T-helper 9 cell (primary cell): ENCODE measurements around the gene BCAP31.
A peak's percentile ranks its signal among the peaks of the same experiment; 100 is the strongest.
"Not testable (repeated sequence)": the region's sequence is repeated elsewhere in the genome, so short reads cannot be mapped to it uniquely, and the experiment has no call there.

Experiments
- DNase-seq: peaks from one replicate; pipeline ENCODE4 v3.0.0-alpha.2; 2020

Gene BCAP31

GRCh38 chrX:153733651-153734240 lies 9.6 kb upstream of the BCAP31 start:
- DNase-seq, result no peak

- no peak for DNase-seq
These were observed 8.2 kb upstream of the BCAP31 start for GRCh38 chrX:153732401-153732800.

GRCh38 chrX:153731845-153732215 lies 7.6 kb upstream of the BCAP31 start:
- no peak for DNase-seq

GRCh38 chrX:153731117-153731844 lies 7.1 kb upstream of the BCAP31 start:
- no peak for DNase-seq

GRCh38 chrX:153730115-153730514 lies 5.9 kb upstream of the BCAP31 start:
- DNase-seq, result not testable (repeated sequence)

- DNase-seq, result no peak
These were observed 4.9 kb upstream of the BCAP31 start for GRCh38 chrX:153728951-153729631.

- DNase-seq, result no peak
These were observed 3.9 kb upstream of the BCAP31 start for GRCh38 chrX:153728095-153728494.

GRCh38 chrX:153727123-153727931 lies 3.1 kb upstream of the BCAP31 start:
- DNase-seq, result no peak

- DNase-seq, result peak; percentile 30
These were observed 2.3 kb upstream of the BCAP31 start for GRCh38 chrX:153726286-153727122.

- no peak for DNase-seq
These were observed 1.7 kb upstream of the BCAP31 start for GRCh38 chrX:153725832-153726285.

- peak; percentile 15 for DNase-seq
These were observed 1.0 kb upstream of the BCAP31 start for GRCh38 chrX:153725039-153725831.

GRCh38 chrX:153723351-153724251 lies 586 bp downstream of the BCAP31 start:
- DNase-seq, result peak; percentile 41

GRCh38 chrX:153722704-153723350 lies 1.4 kb downstream of the BCAP31 start:
- no peak for DNase-seq

GRCh38 chrX:153719701-153720100 lies 4.5 kb downstream of the BCAP31 start:
- DNase-seq, result no peak

- no peak for DNase-seq
These were observed 4.9 kb downstream of the BCAP31 start for GRCh38 chrX:153719238-153719637.

- no peak for DNase-seq
These were observed 6.7 kb downstream of the BCAP31 start for GRCh38 chrX:153717445-153717844.

- DNase-seq, result no peak
These were observed 9.9 kb downstream of the BCAP31 start for GRCh38 chrX:153714256-153714655.

- DNase-seq, result no peak
These were observed 14.2 kb downstream of the BCAP31 start for GRCh38 chrX:153709726-153710674.
